HG03045 (cell line): ENCODE data around the gene ITGB4.

Source experiments
- ATAC-seq: cut with Tn5 transposase; IDR thresholded peaks from one replicate; pipeline ENCODE4 v1.9.1; 2021; ENCODE audit warnings: mild to moderate bottlenecking, moderate library complexity; ENCODE audit not compliant: unreplicated experiment

Gene ITGB4

DNA sequence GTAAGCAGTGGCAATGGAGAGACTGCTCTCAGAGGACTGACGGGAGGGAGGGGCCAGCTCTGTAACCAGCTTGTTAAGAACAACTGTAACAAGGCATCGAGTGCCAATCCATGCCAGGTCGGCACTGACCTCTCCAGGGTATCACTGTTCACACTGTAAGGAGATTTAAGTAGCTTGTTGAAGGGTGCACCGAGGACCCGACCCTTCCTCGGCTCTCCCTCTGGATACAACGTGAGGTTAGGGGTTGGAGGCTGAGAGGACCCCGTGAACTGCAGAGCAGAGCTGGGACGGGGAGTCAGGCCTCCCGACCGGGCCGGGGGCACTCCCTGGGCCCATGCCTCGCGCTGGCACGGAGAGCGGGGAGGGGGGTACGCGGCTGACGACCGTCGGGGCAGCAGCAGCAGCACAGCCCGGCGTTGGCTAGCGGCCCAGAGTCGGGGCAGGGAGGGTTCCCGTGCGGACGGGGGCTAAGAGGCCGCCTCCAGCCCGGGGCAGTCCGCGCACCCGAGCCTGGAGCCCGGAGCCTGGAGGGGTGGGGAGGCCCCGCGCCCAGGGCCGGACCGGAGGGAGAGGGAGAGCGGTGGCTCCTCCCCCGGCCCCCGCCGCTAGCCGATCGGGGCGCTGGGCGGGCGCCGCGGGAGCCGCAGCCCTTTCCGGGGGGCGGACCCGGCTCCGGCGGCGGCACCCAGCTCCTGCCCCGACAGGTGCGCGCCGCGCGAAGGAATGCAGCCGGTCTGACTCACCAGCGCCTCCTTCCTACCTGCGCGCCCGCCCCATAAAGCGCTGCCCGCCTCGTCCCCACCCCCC, at the start of gene ITGB4:
Gene ITGB4 (plus strand): TSS at position 804 of the 807 bp plus-strand sequence. CDS start 3,245 bp downstream, outside the sequence.
- no peak for ATAC-seq

DNA sequence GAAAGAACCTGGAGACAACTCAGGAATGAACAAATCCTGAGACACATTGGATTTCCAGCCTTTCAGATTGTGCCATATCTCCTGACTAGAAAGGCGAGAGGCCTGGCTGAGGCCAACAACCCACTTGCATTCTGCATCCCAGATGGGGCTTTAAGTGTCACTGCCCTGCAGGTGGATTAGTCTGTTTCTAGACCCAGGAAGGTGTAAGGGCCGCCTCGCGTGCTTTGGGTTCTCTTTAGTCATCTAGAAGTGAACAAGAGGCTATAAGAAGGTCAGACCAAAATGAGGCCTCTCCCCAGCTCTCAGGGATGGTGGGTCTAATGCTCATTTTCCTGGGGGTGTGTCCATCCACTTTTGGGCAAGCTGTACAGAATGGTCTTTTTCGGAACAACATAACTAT, 49.2 kb upstream of the ITGB4 start:
- no peak for ATAC-seq

DNA sequence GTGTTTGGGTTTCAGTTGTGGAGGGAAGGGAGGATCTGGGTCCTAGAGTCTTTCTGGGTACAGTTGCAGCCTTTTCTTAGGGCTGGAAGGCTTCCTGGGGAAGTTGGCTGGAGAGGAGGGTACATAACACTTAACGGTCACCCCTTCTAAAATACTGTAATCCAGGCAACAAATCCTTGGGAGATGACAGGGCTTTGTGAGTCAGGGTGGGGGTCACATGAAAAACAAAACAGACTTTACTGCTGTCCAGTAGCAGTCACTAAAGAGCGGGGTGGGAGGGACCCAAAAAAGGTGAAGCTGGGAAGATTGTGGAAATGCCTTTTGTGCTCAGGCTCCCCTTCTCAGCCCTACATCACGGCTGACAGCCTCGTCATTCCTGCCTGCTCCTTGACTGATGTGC, 47.8 kb upstream of the ITGB4 start:
- no peak for ATAC-seq

DNA sequence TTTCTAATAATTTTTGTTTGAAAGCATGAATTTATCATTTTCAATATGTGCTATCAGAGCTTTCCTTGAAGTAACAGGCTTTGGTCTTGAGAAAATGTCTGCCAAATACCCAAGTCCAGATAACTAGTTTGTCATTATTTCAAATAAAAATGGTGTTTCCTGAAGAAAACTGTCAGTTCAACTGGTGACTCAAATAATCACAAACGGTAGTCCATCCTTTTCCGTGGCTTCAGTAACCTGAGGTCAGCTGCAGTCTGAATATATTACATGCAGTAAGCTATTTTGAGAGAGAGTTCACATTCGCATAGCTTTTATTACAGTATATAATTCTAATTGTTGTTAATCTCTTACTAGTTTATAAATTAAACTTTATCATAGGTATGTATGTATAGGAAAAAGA, 44.8 kb upstream of the ITGB4 start:
- ATAC-seq: no peak

DNA sequence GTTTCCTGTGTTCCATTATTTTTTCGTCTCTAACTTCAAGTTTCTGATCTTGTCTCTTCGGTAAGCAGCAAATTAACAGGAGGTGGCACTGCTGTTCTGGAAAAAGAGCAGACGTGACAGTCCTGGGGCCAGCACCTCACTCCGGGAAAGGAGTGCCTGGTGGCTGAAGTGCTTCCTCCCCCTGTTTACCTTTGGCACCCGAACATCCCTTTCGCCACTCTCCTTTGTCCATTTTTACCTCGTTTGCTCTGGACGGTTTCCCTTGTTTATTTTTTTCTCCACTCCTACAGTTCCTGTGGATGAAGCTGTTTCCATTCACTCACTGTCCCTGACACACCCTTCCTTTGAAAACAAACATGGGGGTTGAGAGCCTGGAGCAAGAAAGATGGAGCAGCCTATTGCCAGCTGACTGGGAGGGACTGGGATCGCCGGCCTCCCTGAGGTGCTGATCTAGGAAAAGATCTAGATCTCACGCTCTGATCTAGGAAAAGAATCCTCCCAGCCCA, 41.5 kb upstream of the ITGB4 start:
- no peak for ATAC-seq

DNA sequence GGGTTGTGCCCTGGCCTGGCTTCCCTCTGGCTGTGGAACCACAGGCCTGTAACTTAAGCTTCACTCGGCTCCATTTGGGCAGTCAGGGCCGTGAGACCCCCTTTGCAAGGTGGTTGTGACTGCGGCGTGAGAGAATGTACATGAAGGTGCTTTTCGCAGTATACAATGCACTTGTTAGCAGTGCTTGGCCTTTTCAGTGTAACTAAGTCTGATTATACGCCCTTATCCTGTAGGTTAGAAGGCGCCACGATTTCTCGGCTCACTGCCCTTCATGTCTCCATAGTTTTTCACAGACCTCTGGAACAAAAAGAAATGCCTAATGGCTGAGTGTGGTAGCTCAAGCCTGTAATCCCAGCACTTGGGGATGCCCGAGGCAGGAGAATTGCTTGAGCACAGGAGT, 40.8 kb upstream of the ITGB4 start:
- ATAC-seq: no peak

DNA sequence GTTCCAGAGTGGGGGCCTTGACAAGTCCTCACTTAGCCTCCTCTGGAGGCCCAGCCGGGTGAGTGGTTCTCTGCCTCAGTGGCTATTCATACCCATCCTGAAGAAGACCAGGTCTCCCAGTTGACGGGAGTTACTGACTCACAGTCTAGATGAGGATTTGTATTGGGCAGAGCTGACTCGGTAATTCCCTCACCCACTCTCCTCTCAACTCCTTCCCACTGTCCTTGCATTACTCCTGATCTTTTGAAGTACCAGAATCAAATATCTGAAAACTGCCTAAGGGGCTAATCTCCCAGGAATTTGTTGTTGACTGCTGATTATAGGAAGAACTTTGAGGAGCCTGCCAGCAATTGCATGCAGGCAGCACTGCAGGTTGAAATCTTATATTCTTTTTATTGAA, 40.0 kb upstream of the ITGB4 start:
- ATAC-seq: no peak

DNA sequence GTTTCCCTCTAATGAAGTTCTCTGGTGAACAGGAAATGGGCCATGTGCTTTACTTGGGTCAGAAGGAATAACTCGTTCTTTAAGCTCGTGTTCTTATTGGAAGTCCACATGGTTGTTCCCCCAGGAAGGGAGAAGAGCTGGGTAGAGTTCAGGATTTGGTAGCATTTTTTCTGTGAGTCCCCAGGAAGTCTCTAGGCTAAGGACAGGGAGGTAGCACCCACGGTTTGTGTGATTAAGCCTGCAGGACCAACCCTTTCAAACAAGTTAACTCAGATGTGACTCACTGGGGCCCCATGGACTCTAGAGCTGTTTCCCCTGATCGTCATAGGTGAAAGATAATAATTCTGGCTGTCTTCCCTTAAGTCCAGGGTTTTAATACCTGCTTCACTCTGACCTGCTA, 37.7 kb upstream of the ITGB4 start:
- no peak for ATAC-seq

DNA sequence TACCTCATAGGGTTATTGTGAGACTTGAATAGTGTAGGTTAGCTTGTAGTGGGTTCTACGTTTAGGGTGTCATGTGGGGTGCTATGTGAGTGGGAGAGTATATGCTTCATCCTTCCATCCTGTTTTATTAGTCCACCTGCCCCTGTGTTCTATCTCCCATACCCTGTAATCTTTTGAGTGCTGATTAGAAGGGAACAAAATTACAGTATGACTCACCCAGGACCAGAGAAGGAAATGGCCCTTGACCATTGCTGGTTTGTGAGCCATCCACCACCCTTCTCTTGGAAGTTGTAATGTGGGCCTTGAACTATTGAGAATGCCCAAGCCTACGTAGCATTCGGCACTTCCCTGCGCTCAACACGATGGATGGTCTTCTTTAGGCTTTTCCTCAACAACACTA, 37.0 kb upstream of the ITGB4 start:
- no peak for ATAC-seq

DNA sequence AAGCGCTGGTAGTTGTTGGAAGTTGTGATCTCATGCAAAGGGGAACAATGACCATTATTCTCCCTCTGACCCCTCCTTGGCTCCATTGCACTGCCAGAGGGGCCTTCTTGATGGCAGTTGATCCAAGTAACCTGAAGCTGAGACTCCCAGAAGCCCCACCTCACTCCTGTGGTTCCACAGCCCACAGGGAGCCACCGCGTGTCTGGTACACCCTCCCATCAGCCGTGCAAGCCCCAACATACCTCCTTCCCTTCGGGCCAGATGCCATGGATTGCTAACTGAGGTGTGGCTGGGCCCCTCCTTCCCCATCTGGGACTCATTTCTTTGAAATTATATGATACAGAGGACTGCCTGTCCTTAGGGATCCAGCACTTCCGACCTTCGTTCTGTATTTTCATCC, 36.3 kb upstream of the ITGB4 start:
- no peak for ATAC-seq

DNA sequence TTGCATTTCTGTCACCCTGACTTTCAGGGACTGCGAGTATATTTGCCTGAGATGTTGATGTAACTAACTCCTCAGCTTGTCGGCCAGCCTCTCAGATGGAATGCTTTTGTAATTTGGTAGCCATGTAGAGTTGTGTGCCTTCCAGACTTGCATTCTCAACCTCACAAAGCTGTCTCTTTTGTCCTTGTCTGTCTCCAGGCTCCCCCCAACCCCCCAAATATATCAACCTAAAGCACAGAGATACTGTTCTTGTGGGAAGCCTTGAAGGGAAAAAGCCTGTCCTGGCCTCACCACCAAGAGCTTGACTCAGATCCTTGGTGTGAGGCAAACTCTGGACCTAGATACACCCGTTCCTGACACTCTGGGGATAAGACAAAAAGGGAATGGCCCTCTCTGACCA, 35.8 kb upstream of the ITGB4 start:
- ATAC-seq: no peak

DNA sequence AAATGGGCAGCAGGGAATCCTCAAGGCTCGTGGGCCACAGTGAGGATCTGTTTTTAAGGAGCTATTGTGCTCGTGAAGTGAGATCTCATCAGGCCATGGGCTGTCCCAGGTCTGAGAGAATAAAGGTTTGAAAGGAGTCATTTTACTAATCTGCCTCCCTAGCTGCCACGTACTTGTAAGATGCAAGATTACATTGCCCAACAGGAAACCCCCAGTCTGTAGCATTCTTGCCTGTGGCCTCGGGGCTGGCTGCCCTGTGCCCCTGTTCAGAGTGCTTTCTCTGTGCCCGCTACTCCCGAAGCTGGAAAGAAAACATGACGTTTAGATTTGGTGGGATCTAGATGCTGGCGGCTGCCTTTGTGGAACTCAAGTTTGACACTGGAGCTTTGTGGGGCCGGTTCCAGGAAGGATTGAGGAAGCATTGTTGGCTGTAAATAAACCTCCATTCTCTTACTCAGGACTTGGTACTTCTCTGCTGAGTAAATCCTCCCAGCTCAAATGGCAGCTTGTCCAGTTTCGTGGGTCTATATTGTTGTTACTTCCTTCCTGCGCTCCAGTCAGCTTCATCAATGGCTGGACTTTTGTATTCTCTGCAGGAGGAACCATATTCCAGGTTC, 32.9 kb upstream of the ITGB4 start:
- no peak for ATAC-seq

DNA sequence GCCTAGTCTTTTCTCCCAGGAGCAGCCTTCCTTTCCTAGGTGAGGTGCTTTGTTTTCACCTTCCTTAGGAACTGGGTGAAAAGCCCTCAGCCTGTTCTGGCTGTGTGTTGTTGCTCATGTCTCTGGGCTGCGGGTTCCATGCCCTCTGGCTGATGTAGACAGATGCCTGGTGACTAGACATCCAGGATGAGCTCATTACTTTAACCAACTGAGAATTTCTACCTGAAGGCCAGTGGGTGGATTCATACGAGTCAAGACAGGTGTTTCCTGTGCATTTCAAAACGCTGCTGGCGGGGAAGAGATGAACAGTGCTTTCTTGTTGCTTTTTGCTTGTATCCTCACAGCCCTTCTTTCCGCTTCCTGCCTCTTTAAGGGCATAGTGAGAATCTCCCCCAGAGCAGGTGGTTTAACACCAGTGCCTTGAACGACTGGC, 31.8 kb upstream of the ITGB4 start:
- no peak for ATAC-seq

DNA sequence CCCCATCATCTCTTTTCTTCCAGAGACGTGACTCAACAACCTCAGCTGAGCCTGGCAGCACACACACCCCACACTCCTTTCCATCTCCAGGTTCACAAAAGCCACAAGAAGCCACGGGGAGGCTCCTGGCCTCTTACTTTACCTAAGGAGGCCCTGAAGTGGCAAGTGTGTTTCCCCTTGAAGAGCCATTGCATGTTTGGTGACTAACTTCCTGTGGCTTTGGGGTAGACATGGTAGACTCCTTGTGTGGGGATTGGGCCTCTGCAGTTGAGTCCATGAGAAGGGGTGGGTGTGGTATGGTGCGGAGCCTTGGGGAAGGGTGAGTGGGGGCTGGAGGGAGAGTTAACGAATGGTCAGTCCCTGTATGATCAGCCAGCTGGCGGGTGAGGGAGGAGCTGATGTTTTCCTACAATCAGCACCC, 29.9 kb upstream of the ITGB4 start:
- no peak for ATAC-seq

DNA sequence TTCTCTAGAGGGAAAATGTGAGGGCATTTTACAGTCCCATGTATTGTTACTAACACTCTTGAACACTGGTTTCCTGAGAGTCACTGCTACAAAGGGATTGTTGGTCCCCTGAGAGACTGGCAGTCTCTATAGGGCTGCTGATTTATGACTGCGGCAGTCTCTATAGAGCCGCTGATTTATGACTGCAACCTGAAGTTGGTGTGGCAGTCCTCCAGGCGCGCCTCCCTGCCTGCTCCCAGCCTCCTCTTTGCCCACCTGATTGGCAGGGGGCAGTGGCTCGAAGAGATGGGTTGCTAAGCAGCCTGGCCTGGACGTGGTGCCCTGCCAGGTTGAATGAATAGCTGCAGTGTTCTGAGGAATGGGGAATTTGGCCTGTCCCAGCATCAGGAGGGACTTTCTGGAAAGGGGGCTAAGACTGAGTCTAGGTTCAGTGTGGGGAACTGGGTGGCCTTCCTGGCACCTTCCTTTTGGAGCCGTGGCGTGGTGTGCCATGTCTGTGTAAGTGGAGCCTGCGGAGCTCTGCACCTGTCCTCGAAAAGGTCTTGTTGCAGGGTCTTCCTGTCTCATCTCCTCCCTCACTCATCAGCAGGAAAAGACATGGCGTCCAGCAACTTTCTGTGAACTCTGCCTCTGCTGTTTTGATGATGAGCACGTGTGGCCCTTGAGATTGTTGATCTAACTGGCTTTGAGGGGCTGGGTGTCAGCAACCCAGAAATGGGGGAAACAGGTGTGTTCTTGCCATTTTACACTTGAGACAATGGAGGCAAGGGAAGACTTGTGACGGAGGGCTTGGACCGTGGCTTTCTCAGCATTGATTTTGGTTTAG, 29.2 kb upstream of the ITGB4 start:
- no peak for ATAC-seq

DNA sequence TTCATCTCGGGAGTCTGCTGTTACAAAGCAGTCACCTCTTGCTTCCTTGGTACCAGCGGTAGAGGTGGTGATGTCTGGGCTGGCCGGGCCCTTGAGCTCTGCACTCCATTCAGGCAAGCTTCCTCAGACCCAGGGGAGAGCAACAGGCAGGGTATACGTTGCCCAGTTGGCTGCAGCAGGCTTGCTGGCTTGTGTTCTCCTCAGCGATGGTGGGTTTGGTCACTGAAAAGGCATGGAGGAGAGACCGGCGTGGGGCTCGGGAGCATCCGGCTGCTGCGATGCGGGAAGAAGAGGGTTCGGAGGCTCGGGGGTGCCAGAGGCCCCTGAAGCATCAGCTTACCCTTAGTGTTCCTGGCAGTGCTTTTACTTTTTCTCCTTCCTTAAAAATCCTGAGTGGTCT, 28.3 kb upstream of the ITGB4 start:
- no peak for ATAC-seq

DNA sequence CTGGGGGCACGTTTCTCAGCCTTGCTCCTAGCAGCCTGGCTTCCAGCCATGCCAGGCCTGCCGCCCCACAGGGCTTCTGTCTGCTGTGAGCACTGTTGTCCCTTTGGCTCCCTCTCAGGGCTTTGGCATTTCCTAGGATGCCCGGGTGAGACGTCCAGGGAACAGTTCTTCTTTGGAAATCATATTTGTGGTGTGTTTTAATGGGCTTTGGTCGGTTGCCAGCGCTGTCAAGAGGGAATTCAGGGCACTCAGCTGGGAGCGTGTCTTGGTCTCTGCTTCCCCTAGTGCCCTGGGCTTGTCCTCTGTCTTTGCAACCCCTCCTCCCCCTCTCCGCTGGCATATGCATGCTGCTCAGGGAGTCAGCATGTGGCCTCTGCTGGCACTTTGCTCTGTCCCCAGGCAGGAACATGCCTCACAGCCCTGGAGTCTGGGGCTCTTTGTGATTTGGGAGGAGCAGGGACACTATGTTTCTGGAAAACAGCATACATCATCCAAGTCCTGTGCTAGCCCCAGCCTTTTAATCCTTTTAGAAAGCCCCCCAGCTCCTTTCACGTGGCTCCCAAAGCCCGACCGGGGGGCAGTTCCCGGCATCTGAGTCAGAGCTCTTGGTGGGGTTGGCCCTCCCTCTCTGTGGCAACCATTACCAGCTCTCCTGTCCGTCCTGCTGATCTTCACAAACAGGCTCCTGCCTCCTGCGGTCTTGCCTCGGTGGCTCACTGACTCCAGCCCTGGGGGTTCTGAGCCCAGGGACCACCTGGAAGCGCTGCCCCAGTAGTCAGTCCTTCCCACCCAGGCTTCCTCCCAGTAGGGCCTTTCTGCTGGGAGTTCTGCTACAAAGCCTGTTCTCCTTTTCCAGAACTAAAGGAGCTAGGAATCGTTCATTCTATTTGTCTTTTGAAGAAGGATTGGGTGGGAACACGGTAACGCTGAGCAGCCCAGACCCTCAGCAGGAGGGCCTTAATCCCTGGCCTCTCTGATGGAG, 27.5 kb upstream of the ITGB4 start:
- no peak for ATAC-seq

DNA sequence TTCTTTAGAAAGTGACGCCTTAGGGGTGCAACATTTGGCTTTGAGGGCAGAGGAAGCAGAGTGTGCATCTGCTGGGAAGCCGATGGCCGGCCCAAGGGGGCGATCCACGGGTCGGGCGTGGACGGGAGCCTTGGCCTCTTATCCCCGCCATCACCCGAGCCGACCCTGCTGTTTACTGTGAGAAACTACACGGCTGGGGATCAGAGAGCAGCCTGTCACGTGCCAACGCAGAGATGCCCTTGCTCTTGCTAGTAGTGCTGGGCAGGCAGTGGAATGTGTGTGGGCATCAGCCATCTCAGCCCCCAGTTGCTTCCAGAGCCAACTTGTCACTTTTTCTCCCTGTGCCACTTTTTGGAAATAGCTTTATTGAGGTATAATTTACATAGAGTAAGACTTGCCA, 26.7 kb upstream of the ITGB4 start:
- no peak for ATAC-seq

DNA sequence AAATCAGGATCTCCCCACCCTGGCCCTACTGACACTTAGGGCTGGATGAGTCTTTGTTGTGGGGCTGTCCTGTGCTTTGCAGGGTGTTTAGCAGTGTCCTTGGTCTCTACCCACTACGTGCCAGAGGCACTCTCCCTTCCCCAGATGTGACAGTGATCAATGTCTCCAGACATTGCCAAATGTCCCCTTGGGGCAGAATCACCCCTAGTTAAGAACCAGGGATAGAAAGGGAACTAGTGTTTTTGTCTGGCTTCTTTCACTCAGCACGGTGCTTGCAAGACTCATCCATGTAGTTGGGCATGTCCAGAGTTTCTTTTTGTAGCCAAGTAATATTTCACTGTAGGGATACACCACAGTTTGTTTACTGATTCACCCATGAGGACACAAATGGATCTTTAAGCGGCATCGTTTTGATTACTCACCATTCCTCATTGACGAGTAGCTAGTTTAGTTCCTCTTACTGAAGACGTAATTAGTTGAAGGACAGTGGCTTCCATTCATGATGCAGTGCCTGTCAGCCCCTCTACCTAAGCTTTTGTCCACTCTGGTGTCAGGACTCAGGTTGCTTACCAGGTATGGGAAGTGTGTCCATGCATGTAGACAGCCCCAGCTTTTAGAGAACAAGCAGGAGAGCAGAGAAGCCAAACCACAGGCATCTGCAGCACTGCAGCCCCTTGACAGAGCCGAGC, 26.0 kb upstream of the ITGB4 start:
- no peak for ATAC-seq

DNA sequence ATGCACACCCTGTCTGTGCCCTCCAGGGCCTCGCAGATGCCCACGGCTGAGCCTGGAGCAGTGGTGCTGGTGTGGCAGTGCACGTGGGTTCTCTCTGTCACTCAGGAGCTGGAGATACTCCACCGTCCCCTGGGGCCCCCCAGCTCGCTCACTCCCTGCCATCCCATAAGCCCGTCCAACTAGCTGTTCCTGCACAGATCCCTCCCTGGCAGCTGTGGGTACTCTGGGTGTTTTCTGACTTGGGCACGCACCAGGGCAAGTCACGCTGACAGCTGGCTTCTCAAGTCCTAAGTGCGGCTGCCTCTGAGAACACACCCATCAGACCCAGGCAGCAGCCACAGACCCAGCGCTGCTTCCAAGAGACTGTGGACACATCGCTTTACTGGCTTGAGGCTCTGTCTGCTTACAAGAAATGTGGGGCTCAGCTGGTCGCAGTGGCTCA, 25.4 kb upstream of the ITGB4 start:
- ATAC-seq: no peak
